Measurements from ENCODE around the gene PLAAT2. TPM values are rescaled to one million over a fixed set of nuclear protein-coding genes. Genes with fewer than 3 reads are reported as not detected.

PLAAT2 gene
- total and polyA plus RNA-seq, 8 donors, result 0.26 TPM; not detected in 7

- Histone ChIP-seq H3K9me3 (no peaks in the 10 kb centered on the region), H3K4me3 (no peak overlapping the region), H3K4me1 (peaks cover 14 to 30% (median 15%) of the 10 kb centered on the region in 3 donors), H3K27ac (no peak overlapping the region), H3K27me3 (no peaks in the 10 kb centered on the region), H3K36me3 (no peaks in the 10 kb centered on the region)
- no peak for TF ChIP-seq CTCF (IDR thresholded peaks at IDR 0.05)
- ATAC-seq (no peak), FAIRE-seq (no peak), DNase-seq (no peak)
- WGBS, 2 donors, result 77 to 93% methylated on average over 12 of the region's 12 CpGs
- intact Hi-C loops (cut with DNase I), result loop anchor here in 2 of 3 donors (10.0 kb wide), 1 partner anchor 116 kb away; no protein-coding TSS in a partner anchor
These were observed 54.4 kb downstream of the PLAAT2 start for GRCh38 chr11:63508745-63509144.

GRCh38 chr11:63508009-63508408, 55.2 kb downstream of the PLAAT2 start:
- H3K36me3 ChIP-seq, result no peaks in the 10 kb centered on the region
- ATAC-seq (peak; percentile 80 to 91 (median 84)), DNase-seq (peak; percentile 63 to 80 (median 73)), FAIRE-seq (no peak)
- 34 to 46% methylated on average over 3 of the region's 3 CpGs for WGBS, 2 donors
- peak in 3 of 4 donors; percentile 34 to 39 (median 36) for TF ChIP-seq CTCF (IDR thresholded peaks at IDR 0.05)
- H3K4me1 ChIP-seq, result peaks cover 14 to 37% (median 16%) of the 10 kb centered on the region in 3 donors
- no peak overlapping the region for H3K27ac ChIP-seq
- H3K9me3 ChIP-seq, result no peaks in the 10 kb centered on the region
- H3K27me3 ChIP-seq, result no peaks in the 10 kb centered on the region
- intact Hi-C loops (cut with DNase I), result loop anchor here in 2 of 3 donors (10.0 kb wide), 1 partner anchor 117 kb away; no protein-coding TSS in a partner anchor
- H3K4me3 ChIP-seq, result no peak overlapping the region

- Histone ChIP-seq H3K9me3 (no peaks in the 10 kb centered on the region), H3K4me1 (peaks cover 14 to 42% (median 21%) of the 10 kb centered on the region in 3 donors), H3K27me3 (no peaks in the 10 kb centered on the region), H3K4me3 (no peak overlapping the region), H3K36me3 (no peaks in the 10 kb centered on the region), H3K27ac (no peak overlapping the region)
- no peak for ATAC-seq
- TF ChIP-seq CTCF (IDR thresholded peaks at IDR 0.05), result no peak
- no peak for DNase-seq
- WGBS, 2 donors, result 84 to 90% methylated on average over 2 of the region's 2 CpGs
- no peak for FAIRE-seq
- intact Hi-C loops (cut with DNase I), result loop anchor here in 2 of 3 donors (10.0 kb wide), 1 partner anchor 117 kb away; no protein-coding TSS in a partner anchor
These were observed 55.7 kb downstream of the PLAAT2 start for GRCh38 chr11:63507511-63507910.

- no peak overlapping the region for H3K27ac ChIP-seq
- H3K27me3 ChIP-seq, result no peaks in the 10 kb centered on the region
- H3K4me3 ChIP-seq, result no peak overlapping the region
- H3K4me1 ChIP-seq, result peaks cover 14 to 48% (median 21%) of the 10 kb centered on the region in 3 donors
- DNase-seq (no peak), FAIRE-seq (no peak), ATAC-seq (no peak)
- no peaks in the 10 kb centered on the region for H3K36me3 ChIP-seq
- no peaks in the 10 kb centered on the region for H3K9me3 ChIP-seq
- intact Hi-C loops (cut with DNase I), result loop anchor here in 2 of 3 donors (10.0 kb wide), 1 partner anchor 118 kb away; no protein-coding TSS in a partner anchor
- no peak for TF ChIP-seq CTCF (IDR thresholded peaks at IDR 0.05)
- 85 to 97% methylated on average over 2 of the region's 2 CpGs for WGBS, 2 donors
These were observed 56.3 kb downstream of the PLAAT2 start for GRCh38 chr11:63506876-63507275.

GRCh38 chr11:63505857-63506528, 57.2 kb downstream of the PLAAT2 start, which contains the start of gene LGALS12:
Gene LGALS12, plus strand, starts transcription at chr11:63506084. Its CDS starts 375 bp downstream, at chr11:63506459.
- no peak within 1 kb of the TSS for H3K27ac ChIP-seq
- TF ChIP-seq CTCF (IDR thresholded peaks at IDR 0.05), result no peak
- ATAC-seq, result peak in 2 of 4 donors; percentile 8 to 13

More at GRCh38 chr11:63505857-63506528, 57.2 kb downstream of the PLAAT2 start, which contains the start of gene LGALS12:
- Histone ChIP-seq H3K4me1 (peaks cover 14 to 48% (median 21%) of the 10 kb centered on the region in 3 donors), H3K36me3 (no peaks in the 10 kb centered on the region), H3K4me3 (no peak within 1 kb of the TSS), H3K27me3 (no peaks in the 10 kb centered on the region), H3K9me3 (no peaks in the 10 kb centered on the region)
- FAIRE-seq, result no peak
- peak in 1 of 6 donors; percentile 61 for DNase-seq
- WGBS, 2 donors, result 74 to 80% methylated on average over 15 of the region's 15 CpGs
- intact Hi-C loops (cut with DNase I), result loop anchor here in 2 of 3 donors (10.0 kb wide), 1 partner anchor 119 kb away; no protein-coding TSS in a partner anchor
